Stimulated activated CD8-positive, alpha-beta memory T cell treated with anti-CD3 and anti-CD28 coated beads, Interleukin-15, amount 100 ng/mL, for 4 hours (primary cell): Measurements from ENCODE around the gene TMEM130.

Source experiments
- DNase-seq, 2 donors: peaks; one replicate each; pipeline ENCODE4 v3.0.0-alpha.2; 2020; ENCODE audit warnings: low read depth in 2 of 2

TMEM130 gene

GRCh38 chr7:98841179-98841997, 28.4 kb downstream of the TMEM130 start:
- DNase-seq = peak; percentile 23 to 44

- DNase-seq = no peak
Measured at GRCh38 chr7:98840722-98841121, 29.1 kb downstream of the TMEM130 start.

GRCh38 chr7:98840096-98840495, 29.7 kb downstream of the TMEM130 start:
- no peak for DNase-seq

- no peak for DNase-seq
Measured at GRCh38 chr7:98837630-98837972, 32.2 kb downstream of the TMEM130 start.

GRCh38 chr7:98836811-98837629, 32.8 kb downstream of the TMEM130 start:
- no peak for DNase-seq

GRCh38 chr7:98834949-98835348, 34.9 kb downstream of the TMEM130 start:
- DNase-seq = no peak

- DNase-seq = no peak
Measured at GRCh38 chr7:98833022-98833421, 36.8 kb downstream of the TMEM130 start.

- no peak for DNase-seq
Measured at GRCh38 chr7:98831641-98832221, 38.1 kb downstream of the TMEM130 start.

GRCh38 chr7:98830972-98831548, 38.8 kb downstream of the TMEM130 start:
- no peak for DNase-seq

GRCh38 chr7:98828368-98828767, 41.4 kb downstream of the TMEM130 start:
- no peak for DNase-seq

GRCh38 chr7:98827258-98827657, 42.6 kb downstream of the TMEM130 start:
- no peak for DNase-seq

- no peak for DNase-seq
Measured at GRCh38 chr7:98826811-98827231, 43.0 kb downstream of the TMEM130 start.

GRCh38 chr7:98826387-98826786, 43.4 kb downstream of the TMEM130 start:
- no peak for DNase-seq

GRCh38 chr7:98823226-98823625, 46.6 kb downstream of the TMEM130 start:
- DNase-seq = no peak

- no peak for DNase-seq
Measured at GRCh38 chr7:98821348-98821747, 48.5 kb downstream of the TMEM130 start.

- DNase-seq = no peak
Measured at GRCh38 chr7:98816967-98817710, 52.7 kb downstream of the TMEM130 start.

GRCh38 chr7:98816241-98816640, 53.6 kb downstream of the TMEM130 start:
- no peak for DNase-seq

- no peak for DNase-seq
Measured at GRCh38 chr7:98815313-98815712, 54.5 kb downstream of the TMEM130 start.

- no peak for DNase-seq
Measured at GRCh38 chr7:98811299-98811698, 58.5 kb downstream of the TMEM130 start.

GRCh38 chr7:98810153-98810802, 59.5 kb downstream of the TMEM130 start:
- no peak for DNase-seq
